ENCODE results near the gene ICA1L.

ICA1L gene

DNA sequence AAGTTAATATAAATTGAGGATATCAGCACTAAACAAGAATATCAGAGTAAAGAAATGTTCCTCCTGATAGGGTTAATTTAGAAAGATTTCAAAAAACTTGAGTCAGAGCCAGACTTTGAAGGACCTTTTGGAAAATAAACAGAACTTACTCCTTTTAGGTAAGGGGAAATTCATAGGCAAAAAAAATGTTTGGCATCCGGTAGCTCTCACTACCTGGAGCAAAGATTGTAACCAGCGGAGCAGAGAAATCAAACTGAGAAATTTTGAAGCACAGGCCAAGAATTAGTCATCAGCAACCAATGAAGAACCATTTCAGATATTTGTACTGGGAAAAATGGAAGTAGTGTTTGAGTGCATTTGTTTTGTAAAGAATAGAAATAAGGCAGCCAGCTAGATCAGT is 113.0 kb downstream of the ICA1L start:
- in situ Hi-C loops (cut with MboI; ENCODE audit: low sequenced_read_pairs, unreplicated experiment), result no loop called here
- DNase-seq (ENCODE audit: low spot score), result no peak
- TF ChIP-seq, protein P1, sequence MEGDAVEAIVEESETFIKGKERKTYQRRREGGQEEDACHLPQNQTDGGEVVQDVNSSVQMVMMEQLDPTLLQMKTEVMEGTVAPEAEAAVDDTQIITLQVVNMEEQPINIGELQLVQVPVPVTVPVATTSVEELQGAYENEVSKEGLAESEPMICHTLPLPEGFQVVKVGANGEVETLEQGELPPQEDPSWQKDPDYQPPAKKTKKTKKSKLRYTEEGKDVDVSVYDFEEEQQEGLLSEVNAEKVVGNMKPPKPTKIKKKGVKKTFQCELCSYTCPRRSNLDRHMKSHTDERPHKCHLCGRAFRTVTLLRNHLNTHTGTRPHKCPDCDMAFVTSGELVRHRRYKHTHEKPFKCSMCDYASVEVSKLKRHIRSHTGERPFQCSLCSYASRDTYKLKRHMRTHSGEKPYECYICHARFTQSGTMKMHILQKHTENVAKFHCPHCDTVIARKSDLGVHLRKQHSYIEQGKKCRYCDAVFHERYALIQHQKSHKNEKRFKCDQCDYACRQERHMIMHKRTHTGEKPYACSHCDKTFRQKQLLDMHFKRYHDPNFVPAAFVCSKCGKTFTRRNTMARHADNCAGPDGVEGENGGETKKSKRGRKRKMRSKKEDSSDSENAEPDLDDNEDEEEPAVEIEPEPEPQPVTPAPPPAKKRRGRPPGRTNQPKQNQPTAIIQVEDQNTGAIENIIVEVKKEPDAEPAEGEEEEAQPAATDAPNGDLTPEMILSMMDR (IDR thresholded peaks at IDR 0.05; ENCODE audit: borderline replicate concordance, control extremely low read depth, extremely low read depth, insufficient read depth, missing control alignments), result no peak

DNA sequence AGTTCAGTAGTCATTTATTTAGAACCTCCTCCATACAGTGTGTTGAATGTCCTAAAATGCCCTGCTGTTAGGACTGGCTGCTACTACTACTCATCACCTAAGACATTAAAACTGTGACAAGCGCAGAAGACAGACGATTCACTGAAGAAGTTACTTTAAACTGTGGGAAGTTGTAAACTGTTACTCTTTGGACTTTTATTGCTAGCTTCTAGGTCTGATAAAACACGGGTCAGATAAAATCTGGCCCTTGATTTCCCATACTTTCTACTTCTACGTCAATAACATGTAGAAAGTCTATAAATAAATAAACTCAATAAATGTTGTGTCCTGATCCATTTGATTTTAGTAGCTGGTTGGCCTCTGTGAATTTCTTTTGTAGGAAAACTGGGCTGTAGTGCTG is 113.4 kb downstream of the ICA1L start:
- TF ChIP-seq, protein P1 (IDR thresholded peaks at IDR 0.05; ENCODE audit: borderline replicate concordance, control extremely low read depth, extremely low read depth, insufficient read depth, missing control alignments), result no peak
- no peak for DNase-seq (ENCODE audit: low spot score)
- in situ Hi-C loops (cut with MboI; ENCODE audit: low sequenced_read_pairs, unreplicated experiment), result no loop called here

DNA sequence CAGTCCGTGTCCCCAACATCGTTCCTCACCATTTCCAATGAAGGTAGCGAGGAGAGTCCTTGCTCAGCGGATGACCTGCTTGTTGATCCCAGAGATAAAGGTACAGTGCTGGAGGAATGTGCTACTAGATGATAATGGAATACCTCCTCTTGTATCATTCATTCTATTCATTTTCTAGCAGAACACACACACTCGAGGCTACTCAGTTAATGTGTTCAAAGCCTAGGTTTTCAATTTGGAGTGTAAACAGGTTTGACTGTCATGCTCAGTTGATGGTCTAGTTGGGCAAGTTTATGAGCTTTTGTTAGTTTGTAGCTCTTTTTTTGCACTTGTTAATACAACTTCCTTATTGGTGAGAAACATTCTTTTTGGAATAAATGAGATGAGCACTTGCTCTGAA is 114.2 kb downstream of the ICA1L start:
- TF ChIP-seq, protein P1 (IDR thresholded peaks at IDR 0.05; ENCODE audit: borderline replicate concordance, control extremely low read depth, extremely low read depth, insufficient read depth, missing control alignments), result no peak
- no peak for DNase-seq (ENCODE audit: low spot score)
- in situ Hi-C loops (cut with MboI; ENCODE audit: low sequenced_read_pairs, unreplicated experiment), result no loop called here

DNA sequence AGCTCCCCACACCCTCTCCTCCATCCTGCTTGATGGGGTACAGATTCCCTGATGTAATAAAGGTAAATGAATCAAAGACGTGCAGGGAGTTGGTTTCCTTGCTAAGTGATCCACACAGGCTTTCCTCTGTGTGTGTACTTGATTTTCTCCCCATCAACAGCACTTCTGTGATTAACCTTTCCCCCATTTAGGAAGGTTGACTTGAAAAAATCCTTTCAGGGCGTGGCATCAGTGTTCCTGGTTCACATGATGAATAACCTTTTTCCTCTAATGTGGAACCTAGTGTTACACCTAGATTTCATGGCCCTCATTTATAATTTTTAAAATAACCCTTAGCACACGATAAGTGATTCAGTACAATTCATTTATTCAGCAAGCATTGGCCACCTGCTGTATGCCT is 115.0 kb downstream of the ICA1L start:
- DNase-seq (ENCODE audit: low spot score), result no peak
- TF ChIP-seq, protein P1 (IDR thresholded peaks at IDR 0.05; ENCODE audit: borderline replicate concordance, control extremely low read depth, extremely low read depth, insufficient read depth, missing control alignments), result no peak
- in situ Hi-C loops (cut with MboI; ENCODE audit: low sequenced_read_pairs, unreplicated experiment), result no loop called here

DNA sequence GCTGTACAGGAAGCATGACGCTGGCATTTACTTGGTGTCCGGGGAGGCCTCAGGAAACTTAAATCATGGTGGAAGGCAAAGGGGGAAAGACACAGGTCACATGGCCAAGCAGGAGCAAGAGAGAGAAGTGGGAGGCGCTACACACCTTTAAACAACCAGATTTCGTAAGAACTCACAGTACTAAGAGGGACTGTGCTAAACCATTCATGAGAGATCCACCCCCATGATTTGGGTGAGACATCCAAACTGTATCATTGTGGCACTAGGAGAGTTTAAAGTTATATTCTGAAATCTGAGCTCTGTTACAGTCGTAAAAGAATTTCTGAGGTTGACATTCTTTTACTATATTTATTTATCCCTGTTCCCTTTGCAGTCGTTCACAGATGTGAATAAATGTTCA is 116.6 kb downstream of the ICA1L start:
- in situ Hi-C loops (cut with MboI; ENCODE audit: low sequenced_read_pairs, unreplicated experiment), result no loop called here
- DNase-seq (ENCODE audit: low spot score), result no peak
- TF ChIP-seq, protein P1 (IDR thresholded peaks at IDR 0.05; ENCODE audit: borderline replicate concordance, control extremely low read depth, extremely low read depth, insufficient read depth, missing control alignments), result no peak

DNA sequence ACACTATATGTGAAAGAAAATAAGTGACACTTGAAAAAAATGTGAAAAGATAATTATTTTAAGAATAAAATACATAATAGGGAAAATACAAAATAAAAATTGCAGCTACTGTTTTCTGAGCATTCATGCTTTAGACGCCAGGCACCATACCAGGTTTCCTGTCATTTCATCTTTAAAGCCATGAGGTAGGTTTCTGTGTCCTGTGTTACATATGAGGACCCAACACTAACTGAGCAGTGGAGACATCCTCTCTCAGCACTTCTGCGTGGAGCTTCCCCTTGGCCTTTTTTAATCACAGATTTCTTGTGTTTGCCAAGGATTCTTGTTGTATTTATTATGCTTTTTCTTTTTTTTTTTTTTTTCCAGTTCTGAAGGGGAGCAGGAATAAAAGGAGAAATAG is 119.5 kb downstream of the ICA1L start:
- in situ Hi-C loops (cut with MboI; ENCODE audit: low sequenced_read_pairs, unreplicated experiment), result no loop called here
- TF ChIP-seq, protein P1 (IDR thresholded peaks at IDR 0.05; ENCODE audit: borderline replicate concordance, control extremely low read depth, extremely low read depth, insufficient read depth, missing control alignments), result no peak
- DNase-seq (ENCODE audit: low spot score), result no peak

All from GM13976 (cell line).